GM15510 (cell line): ENCODE results near the gene ANKRD18A.

Experiments used
- POLR2A ChIP-seq: IDR thresholded peaks from 3 replicates; pipeline ENCODE4 v1.6.1; 2011; ENCODE audit warnings: borderline replicate concordance; ENCODE audit not compliant: insufficient read length; ENCODE audit errors: extremely low read depth

ANKRD18A gene

DNA sequence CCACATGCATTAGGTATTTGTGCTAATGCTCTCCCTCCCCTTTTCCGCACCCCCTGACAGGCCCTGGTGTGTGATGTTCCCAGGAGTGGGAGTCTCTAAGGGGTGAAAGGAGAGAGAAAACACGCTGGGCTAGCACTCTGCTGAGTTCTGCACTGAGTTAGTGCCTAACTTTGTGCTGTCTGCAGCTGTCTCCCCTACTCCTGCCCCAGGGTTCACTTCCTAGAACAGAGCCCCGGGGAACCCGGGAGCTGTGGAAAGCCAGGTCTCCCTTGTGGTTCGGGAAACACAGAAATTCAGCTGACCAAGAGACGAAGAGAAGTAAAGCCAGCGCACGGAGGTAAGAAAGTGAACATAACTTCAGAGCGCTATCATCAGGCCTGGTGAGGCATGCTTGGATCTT is 20.7 kb upstream of the ANKRD18A start:
- no peak for TF ChIP-seq POLR2A

GRCh38 chr9:38639577-38639940 is 19.2 kb upstream of the ANKRD18A start:
- no peak for TF ChIP-seq POLR2A

- no peak for TF ChIP-seq POLR2A
Measured at GRCh38 chr9:38638881-38639576, 18.6 kb upstream of the ANKRD18A start.

GRCh38 chr9:38634315-38634714 is 13.9 kb upstream of the ANKRD18A start:
- TF ChIP-seq POLR2A = no peak

GRCh38 chr9:38629511-38629910 is 9.1 kb upstream of the ANKRD18A start:
- TF ChIP-seq POLR2A = no peak

DNA sequence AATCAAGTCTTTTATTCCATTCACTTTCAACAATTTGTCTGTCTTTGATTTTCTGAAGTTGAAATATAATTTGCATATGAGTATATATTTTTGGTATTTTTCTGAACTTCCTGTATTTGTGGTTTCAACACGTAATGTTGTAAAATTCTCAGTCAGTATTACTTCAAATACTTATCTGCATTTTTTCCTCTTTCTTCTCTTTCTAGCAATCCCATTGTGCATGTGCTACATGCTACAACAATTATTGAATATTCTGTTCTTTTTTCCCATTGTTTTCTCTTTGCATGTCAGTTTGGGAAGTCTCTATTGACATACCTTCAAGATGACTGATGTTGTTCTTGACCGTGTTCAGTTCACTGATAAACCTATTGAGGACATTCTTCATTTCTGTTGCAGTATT is 5.6 kb upstream of the ANKRD18A start:
- no peak for TF ChIP-seq POLR2A

GRCh38 chr9:38622951-38623350 is 2.6 kb upstream of the ANKRD18A start:
- TF ChIP-seq POLR2A = no peak

GRCh38 chr9:38622288-38622674 is 1.9 kb upstream of the ANKRD18A start:
- no peak for TF ChIP-seq POLR2A

GRCh38 chr9:38621434-38622287 is 1.3 kb upstream of the ANKRD18A start:
- no peak for TF ChIP-seq POLR2A

- no peak for TF ChIP-seq POLR2A
Measured at GRCh38 chr9:38619556-38620447, 594 bp downstream of the ANKRD18A start.

DNA sequence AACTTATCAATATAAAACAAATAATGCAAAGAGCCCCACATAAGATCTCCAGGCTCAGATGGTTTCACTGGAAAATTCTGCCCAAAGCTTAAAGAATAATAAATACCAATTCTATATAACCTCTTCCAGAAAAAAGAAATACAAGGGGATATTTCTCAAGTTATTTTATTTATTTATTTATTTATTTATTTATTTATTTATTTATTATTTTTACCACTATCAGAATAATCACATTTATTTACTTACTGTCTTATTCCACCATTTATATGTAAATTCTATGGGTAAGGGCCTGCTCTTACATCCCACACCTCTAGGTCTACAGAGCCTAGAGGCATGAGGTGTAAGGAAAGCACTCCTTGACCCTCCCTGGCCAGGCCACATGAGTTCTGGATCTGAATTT is 91.1 kb downstream of the ANKRD18A start:
- TF ChIP-seq POLR2A = no peak

DNA sequence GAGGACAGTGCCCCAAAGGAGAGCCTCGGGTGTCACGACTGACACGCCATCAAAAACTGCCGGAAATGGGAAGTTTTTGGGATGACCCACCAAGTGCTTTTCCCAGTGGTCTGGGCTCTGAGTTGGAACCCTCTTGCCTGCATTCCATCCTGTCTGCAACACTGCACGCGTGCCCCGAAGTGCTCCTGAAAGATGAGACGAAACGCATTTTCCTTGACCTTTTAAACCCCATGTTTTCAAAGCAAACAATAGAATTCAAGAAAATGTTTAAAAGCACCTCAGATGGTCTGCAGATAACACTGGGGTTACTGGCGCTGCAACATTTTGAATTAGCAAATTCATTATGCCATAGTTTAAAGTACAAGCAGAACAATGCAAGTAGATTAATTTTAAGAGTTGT is 92.9 kb downstream of the ANKRD18A start:
- no peak for TF ChIP-seq POLR2A

GRCh38 chr9:38526591-38526990 is 93.8 kb downstream of the ANKRD18A start:
- TF ChIP-seq POLR2A = no peak

GRCh38 chr9:38523121-38523520 is 97.3 kb downstream of the ANKRD18A start:
- no peak for TF ChIP-seq POLR2A

GRCh38 chr9:38521762-38522161 is 98.6 kb downstream of the ANKRD18A start:
- no peak for TF ChIP-seq POLR2A
